ENCODE measurements around the gene SSH2. TPM values are rescaled to one million over a fixed set of nuclear protein-coding genes. Genes with fewer than 3 reads are reported as not detected.

SSH2 gene
- total RNA-seq, 2 experiments from 2014 or later, result 39.4 to 73.9 TPM

DNA sequence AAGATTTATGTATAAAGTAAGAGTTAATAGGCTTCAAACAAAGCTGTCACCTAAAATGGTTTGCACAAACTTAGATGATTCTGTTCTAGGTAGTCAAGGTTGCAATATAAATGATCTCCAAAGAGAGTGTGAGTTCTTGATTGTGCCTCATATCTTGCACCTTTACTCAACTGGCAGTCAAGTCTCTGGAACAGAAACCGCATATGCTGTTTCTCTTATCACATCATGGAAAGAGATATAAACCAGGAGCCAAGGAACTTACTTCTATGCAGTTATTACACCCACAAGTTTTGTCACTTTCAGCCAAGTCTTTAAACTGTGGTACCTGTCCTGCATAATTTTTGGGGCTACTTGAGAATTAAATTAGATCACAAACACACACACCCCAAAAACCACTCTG lies 5.2 kb downstream of the SSH2 start:
- intact Hi-C loops (cut with micrococcal nuclease; ENCODE audit: unreplicated experiment), result loop anchor here (5.0 kb wide), 1 partner anchor 673 kb away; no protein-coding TSS in a partner anchor

GRCh38 chr17:29918922-29919856 lies 10.8 kb downstream of the SSH2 start:
- H3K36me3 ChIP-seq (ENCODE audit: insufficient read depth, low read length), result peaks cover 35% of the 10 kb centered on the region
- no peak overlapping the region for H2AFZ ChIP-seq (ENCODE audit: low read length)
- intact Hi-C loops (cut with micrococcal nuclease; ENCODE audit: unreplicated experiment), result no loop called here
- no peak overlapping the region for H3K27ac ChIP-seq (ENCODE audit: low read depth, low read length, poor library complexity, severe bottlenecking)
- ChIA-PET POLR2A (interaction anchor here (1.9 kb wide), 1 partner anchor 11 kb away, joined by 5 read pairs; the partner anchor contains the start of gene SSH2), CTCF (ENCODE audit: unreplicated experiment) (no interaction called here)
- peaks cover 14% of the 10 kb centered on the region for H4K20me1 ChIP-seq (ENCODE audit: insufficient read depth, low read length)
- H3K79me2 ChIP-seq (ENCODE audit: insufficient read depth, low read depth, low read length), result peaks cover 92% of the 10 kb centered on the region
- BruUV-seq (replicated peaks), result no TSS peak
- no peak overlapping the region for H3K4me3 ChIP-seq (ENCODE audit: low read depth, low read length, poor library complexity, severe bottlenecking)
- H3K4me1 ChIP-seq (ENCODE audit: insufficient read depth, low read length, poor library complexity, severe bottlenecking), result peaks cover 12% of the 10 kb centered on the region
- TF ChIP-seq, protein P1, sequence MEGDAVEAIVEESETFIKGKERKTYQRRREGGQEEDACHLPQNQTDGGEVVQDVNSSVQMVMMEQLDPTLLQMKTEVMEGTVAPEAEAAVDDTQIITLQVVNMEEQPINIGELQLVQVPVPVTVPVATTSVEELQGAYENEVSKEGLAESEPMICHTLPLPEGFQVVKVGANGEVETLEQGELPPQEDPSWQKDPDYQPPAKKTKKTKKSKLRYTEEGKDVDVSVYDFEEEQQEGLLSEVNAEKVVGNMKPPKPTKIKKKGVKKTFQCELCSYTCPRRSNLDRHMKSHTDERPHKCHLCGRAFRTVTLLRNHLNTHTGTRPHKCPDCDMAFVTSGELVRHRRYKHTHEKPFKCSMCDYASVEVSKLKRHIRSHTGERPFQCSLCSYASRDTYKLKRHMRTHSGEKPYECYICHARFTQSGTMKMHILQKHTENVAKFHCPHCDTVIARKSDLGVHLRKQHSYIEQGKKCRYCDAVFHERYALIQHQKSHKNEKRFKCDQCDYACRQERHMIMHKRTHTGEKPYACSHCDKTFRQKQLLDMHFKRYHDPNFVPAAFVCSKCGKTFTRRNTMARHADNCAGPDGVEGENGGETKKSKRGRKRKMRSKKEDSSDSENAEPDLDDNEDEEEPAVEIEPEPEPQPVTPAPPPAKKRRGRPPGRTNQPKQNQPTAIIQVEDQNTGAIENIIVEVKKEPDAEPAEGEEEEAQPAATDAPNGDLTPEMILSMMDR (conservative IDR thresholded peaks at IDR 0.05; ENCODE audit: low read length), result no peak
- TF ChIP-seq EZH2phosphoT487 (IDR thresholded peaks at IDR 0.05; ENCODE audit: borderline replicate concordance, low read depth, low read length), result no peak
- no peaks in the 10 kb centered on the region for H3K9me3 ChIP-seq (ENCODE audit: low read length)
- no peaks in the 10 kb centered on the region for H3K9me2 ChIP-seq (ENCODE audit: insufficient read depth, low read length)
- no peak for DNase-seq (ENCODE audit: low spot score)
- no peak overlapping the region for H3K4me2 ChIP-seq (ENCODE audit: low read length)

More for the DNA sequence above, 5.2 kb downstream of the SSH2 start:
- H3K36me3 ChIP-seq (ENCODE audit: insufficient read depth, low read length), result peaks cover 68% of the 10 kb centered on the region
- TF ChIP-seq EZH2phosphoT487 (IDR thresholded peaks at IDR 0.05; ENCODE audit: borderline replicate concordance, low read depth, low read length), result no peak
- TF ChIP-seq, protein P1 (conservative IDR thresholded peaks at IDR 0.05; ENCODE audit: low read length), result no peak
- peaks cover 97% of the 10 kb centered on the region for H3K79me2 ChIP-seq (ENCODE audit: insufficient read depth, low read depth, low read length)
- no TSS peak for BruUV-seq (replicated peaks)
- H3K27ac ChIP-seq (ENCODE audit: low read depth, low read length, poor library complexity, severe bottlenecking), result no peak overlapping the region
- H3K4me1 ChIP-seq (ENCODE audit: insufficient read depth, low read length, poor library complexity, severe bottlenecking), result peaks cover 35% of the 10 kb centered on the region
- peaks cover 20% of the 10 kb centered on the region; the same call in 1 of the 2 replicates for H4K20me1 ChIP-seq (ENCODE audit: insufficient read depth, low read length)
- DNase-seq (ENCODE audit: low spot score), result no peak
- CTCF ChIA-PET (ENCODE audit: unreplicated experiment), result no interaction called here
- no peaks in the 10 kb centered on the region for H3K9me3 ChIP-seq (ENCODE audit: low read length)
- no peak overlapping the region for H2AFZ ChIP-seq (ENCODE audit: low read length)
- no peaks in the 10 kb centered on the region for H3K9me2 ChIP-seq (ENCODE audit: insufficient read depth, low read length)
- POLR2A ChIA-PET, result interaction anchor here (1.1 kb wide), 1 partner anchor 33 kb away, joined by 4 read pairs; no protein-coding TSS in a partner anchor
- no peak overlapping the region for H3K4me2 ChIP-seq (ENCODE audit: low read length)
- H3K4me3 ChIP-seq (ENCODE audit: low read depth, low read length, poor library complexity, severe bottlenecking), result no peak overlapping the region

All from OCI-LY7 (cell line).